Globus pallidus (tissue), 1 donor: ENCODE measurements around the gene MYO9B.
"Not testable (repeated sequence)": the region's sequence is repeated elsewhere in the genome, so short reads cannot be mapped to it uniquely, and the experiment has no call there.

Source experiments
- DNase-seq: peaks from one replicate; pipeline ENCODE4 v3.0.0-alpha.2; 2015; ENCODE audit warnings: low spot score

MYO9B gene

GRCh38 chr19:17116996-17117702 lies 41.6 kb downstream of the MYO9B start:
- peak; percentile 59 for DNase-seq

- DNase-seq: no peak
Observed at GRCh38 chr19:17118957-17119356, 43.4 kb downstream of the MYO9B start.

GRCh38 chr19:17121736-17122293 lies 46.2 kb downstream of the MYO9B start:
- no peak for DNase-seq

- no peak for DNase-seq
Observed at GRCh38 chr19:17123041-17123440, 47.5 kb downstream of the MYO9B start.

GRCh38 chr19:17124025-17124424 lies 48.4 kb downstream of the MYO9B start:
- no peak for DNase-seq

- no peak for DNase-seq
Observed at GRCh38 chr19:17125062-17125727, 49.6 kb downstream of the MYO9B start.

GRCh38 chr19:17125728-17126677 lies 50.4 kb downstream of the MYO9B start:
- peak; percentile 60 for DNase-seq

- DNase-seq: no peak
Observed at GRCh38 chr19:17127671-17128070, 52.1 kb downstream of the MYO9B start.

GRCh38 chr19:17128403-17128802 lies 52.8 kb downstream of the MYO9B start:
- no peak for DNase-seq

GRCh38 chr19:17128820-17129219 lies 53.2 kb downstream of the MYO9B start:
- DNase-seq: no peak

- no peak for DNase-seq
Observed at GRCh38 chr19:17129377-17129776, 53.8 kb downstream of the MYO9B start.

- peak; percentile 76 for DNase-seq
Observed at GRCh38 chr19:17135001-17135853, 59.6 kb downstream of the MYO9B start.

GRCh38 chr19:17136021-17136420 lies 60.4 kb downstream of the MYO9B start:
- no peak for DNase-seq

- DNase-seq: no peak
Observed at GRCh38 chr19:17136617-17137016, 61.0 kb downstream of the MYO9B start.

GRCh38 chr19:17137417-17137816 lies 61.8 kb downstream of the MYO9B start:
- DNase-seq: no peak

GRCh38 chr19:17138052-17138846 lies 62.7 kb downstream of the MYO9B start:
- not testable (repeated sequence) for DNase-seq

GRCh38 chr19:17138937-17139598 lies 63.5 kb downstream of the MYO9B start:
- DNase-seq: no peak

GRCh38 chr19:17144771-17145170 lies 69.2 kb downstream of the MYO9B start:
- DNase-seq: not testable (repeated sequence)

- no peak for DNase-seq
Observed at GRCh38 chr19:17145546-17146497, 70.2 kb downstream of the MYO9B start.
